ENCODE data around the gene CACNB4.
"Not testable (repeated sequence)": the region's sequence is repeated elsewhere in the genome, so short reads cannot be mapped to it uniquely, and the experiment has no call there.

The CACNB4 gene

GRCh38 chr2:151808258-151809072 is 290.4 kb downstream of the CACNB4 start:
- FAIRE-seq, result peak; percentile 76

- no peak for FAIRE-seq
These were observed 292.9 kb downstream of the CACNB4 start for GRCh38 chr2:151805961-151806360.

GRCh38 chr2:151805343-151805742 is 293.5 kb downstream of the CACNB4 start:
- no peak for FAIRE-seq

- FAIRE-seq, result peak; percentile 83
These were observed 295.0 kb downstream of the CACNB4 start for GRCh38 chr2:151803811-151804210.

- no peak for FAIRE-seq
These were observed 296.5 kb downstream of the CACNB4 start for GRCh38 chr2:151802315-151802714.

GRCh38 chr2:151799886-151800292 is 299.0 kb downstream of the CACNB4 start:
- no peak for FAIRE-seq

- peak; percentile 3 for FAIRE-seq
These were observed 302.1 kb downstream of the CACNB4 start for GRCh38 chr2:151796774-151797173.

- no peak for FAIRE-seq
These were observed 303.1 kb downstream of the CACNB4 start for GRCh38 chr2:151795646-151796240.

GRCh38 chr2:151794422-151794821 is 304.4 kb downstream of the CACNB4 start:
- not testable (repeated sequence) for FAIRE-seq

- FAIRE-seq, result no peak
These were observed 305.7 kb downstream of the CACNB4 start for GRCh38 chr2:151793123-151793522.

GRCh38 chr2:151792589-151792988 is 306.3 kb downstream of the CACNB4 start:
- no peak for FAIRE-seq

GRCh38 chr2:151791545-151791944 is 307.3 kb downstream of the CACNB4 start:
- FAIRE-seq, result no peak

- FAIRE-seq, result no peak
These were observed 308.2 kb downstream of the CACNB4 start for GRCh38 chr2:151790689-151791088.

- FAIRE-seq, result no peak
These were observed 309.6 kb downstream of the CACNB4 start for GRCh38 chr2:151789055-151789834.

GRCh38 chr2:151786483-151786882 is 312.4 kb downstream of the CACNB4 start:
- no peak for FAIRE-seq

GRCh38 chr2:151786077-151786476 is 312.8 kb downstream of the CACNB4 start:
- no peak for FAIRE-seq

GRCh38 chr2:151783133-151783520 is 315.7 kb downstream of the CACNB4 start:
- no peak for FAIRE-seq
